K562 (cell line): ENCODE results near the gene USH2A. TPM values are rescaled to one million over a fixed set of nuclear protein-coding genes. Genes with fewer than 3 reads are reported as not detected.

Experiments
- ATAC-seq: fragments of 200-7000 bp; cut with Tn5 transposase; 3 replicates; pipeline ENCODE4 v1.9.1; 2020; ENCODE audit warnings: moderate library complexity
- BruUV-seq: library from RNA; stranded (reverse); fragments of 400-500 nt; replicated peaks from 2 replicates; lab custom pipeline; 2021; lab: Mats Ljungman, UMichigan
- CTCF ChIA-PET: fragments of 300-600 bp; formaldehyde crosslinking; extraction: SDS; loops from one replicate; lab custom pipeline; 2021; ENCODE audit warnings: low intra/inter-chr PET ratio; lab: Yijun Ruan, JAX
- POLR2A ChIA-PET: fragments of 300-600, 350-650 bp; sonication (Branson Sonifier 250); formaldehyde crosslinking; extraction: SDS; loops from one replicate; lab custom pipeline; 2021; ENCODE audit warnings: antibody characterized with exemption, inconsistent platforms; lab: Yijun Ruan, JAX
- DNase-seq, 4 experiments: peaks; one replicate each; pipeline versions ENCODE4 v3.0.0 to v3.0.0-alpha.2; 2011 to 2018; ENCODE audit warnings: low spot score in 3 of 4, mixed read lengths in 3 of 4; ENCODE audit errors: extremely low read depth in 1 of 4
- FAIRE-seq: peaks from 2 replicates; lab custom pipeline; 2011; peaks lifted over from hg19 to GRCh38; lab: Jason Lieb, UNC
- H2AFZ ChIP-seq: 2 replicates; pipeline ENCODE4 v1.6.0; 2011; ENCODE audit warnings: low read depth, low read length, control low read depth, inconsistent platforms
- H3K27ac ChIP-seq: fragments of 200-600 bp; 3 replicates; pipeline ENCODE4 v1.8.0; 2011; ENCODE audit warnings: low read depth, mild to moderate bottlenecking, control low read depth, inconsistent platforms, low read length, moderate library complexity, mixed read lengths; ENCODE audit errors: extremely low read depth
- H3K27me3 ChIP-seq, 2 experiments: fragments of 300-600 bp in 1 of 2; 2 replicates in 1 of 2; 3 replicates in 1 of 2; pipeline versions ENCODE4 v1.6.0 to v1.8.0; 2011; ENCODE audit warnings: inconsistent platforms in 2 of 2, low read length in 2 of 2, mild to moderate bottlenecking in 1 of 2, mixed read lengths in 1 of 2, moderate library complexity in 1 of 2; ENCODE audit not compliant: control insufficient read depth in 2 of 2, insufficient read depth in 2 of 2
- H3K36me3 ChIP-seq: fragments of 300-600 bp; 3 replicates; pipeline ENCODE4 v1.8.0; 2011; ENCODE audit warnings: mild to moderate bottlenecking, low read length, inconsistent platforms; ENCODE audit not compliant: control insufficient read depth, insufficient read depth
- H3K4me1 ChIP-seq, 2 experiments: fragments of 200-600 bp in 1 of 2; replicated peaks in 1 of 2; 2 replicates in 1 of 2; 3 replicates in 1 of 2; pipeline versions ENCODE4 v1.5.1 to v1.8.0; 2011; ENCODE audit warnings: inconsistent platforms in 2 of 2, low read length in 2 of 2, mild to moderate bottlenecking in 1 of 2, mixed read lengths in 1 of 2, moderate library complexity in 1 of 2; ENCODE audit not compliant: control insufficient read depth in 2 of 2, insufficient read depth in 2 of 2
- H3K4me2 ChIP-seq: 2 replicates; pipeline ENCODE4 v1.6.1; 2011; ENCODE audit warnings: low read length, control low read depth, inconsistent platforms, mixed read lengths; ENCODE audit not compliant: insufficient read depth
- H3K4me3 ChIP-seq: fragments of 200-600 bp; sonication (generic), shearing (Covaris generic); 2 replicates; pipeline ENCODE4 v1.5.1; 2016; ENCODE audit warnings: control low read depth, inconsistent platforms
- H3K79me2 ChIP-seq: fragments of 200-600 bp; 3 replicates; pipeline ENCODE4 v1.8.0; 2011; ENCODE audit warnings: low read length, inconsistent platforms; ENCODE audit not compliant: control insufficient read depth, insufficient read depth
- H3K9ac ChIP-seq, 2 experiments: 2 replicates each; pipeline versions ENCODE4 v1.6.0 to v1.6.1; 2011; ENCODE audit warnings: low read depth in 2 of 2, low read length in 2 of 2, control low read depth in 1 of 2, inconsistent platforms in 1 of 2, mild to moderate bottlenecking in 1 of 2, mixed read lengths in 1 of 2; ENCODE audit not compliant: insufficient read depth in 1 of 2
- H3K9me1 ChIP-seq: one replicate; pipeline ENCODE4 v1.6.0; 2011; ENCODE audit warnings: inconsistent platforms, mild to moderate bottlenecking, low read length, moderate library complexity; ENCODE audit not compliant: control insufficient read depth, insufficient read depth
- H3K9me3 ChIP-seq: replicated peaks from 2 replicates; pipeline ENCODE4 v1.5.1; 2011; ENCODE audit warnings: low read depth, low read length, inconsistent platforms; ENCODE audit not compliant: control insufficient read depth, insufficient read depth
- H4K20me1 ChIP-seq: replicated peaks from 2 replicates; pipeline ENCODE4 v1.6.1; 2011; ENCODE audit warnings: low read length, inconsistent platforms, mixed read lengths; ENCODE audit not compliant: control insufficient read depth, insufficient read depth
- ADNP ChIP-seq: fragments of 200-800 bp; sonication (Bioruptor generic); IDR thresholded peaks from 2 replicates; pipeline ENCODE4 v1.6.1; 2016; ENCODE audit warnings: missing genetic modification characterization, missing compliant biosample characterization
- CCAR2 ChIP-seq: fragments of 200-400 bp; formaldehyde crosslinking; IDR thresholded peaks from 2 replicates; pipeline ENCODE4 v1.6.1; 2017; ENCODE audit warnings: mild to moderate bottlenecking, low read depth, low read length
- FOXA1 ChIP-seq: fragments of 450-650 bp; IDR thresholded peaks from 2 replicates; pipeline ENCODE4 v1.6.1; 2016; ENCODE audit warnings: mild to moderate bottlenecking, borderline replicate concordance
- GATAD2B ChIP-seq: fragments of 450-650 bp; IDR thresholded peaks from 2 replicates; pipeline ENCODE4 v1.6.1; 2017; ENCODE audit warnings: mild to moderate bottlenecking, borderline replicate concordance
- STAG1 ChIP-seq: sonication (generic); formaldehyde crosslinking; IDR thresholded peaks from 2 replicates; pipeline ENCODE4 v1.5.0; 2020; ENCODE audit warnings: missing genetic modification reagents, borderline replicate concordance
- TCF7 ChIP-seq: sonication (generic); IDR thresholded peaks from 2 replicates; pipeline ENCODE4 v1.6.1; 2016; ENCODE audit warnings: antibody characterized with exemption, borderline replicate concordance
- WHSC1 ChIP-seq: IDR thresholded peaks from one replicate; pipeline ENCODE4 v1.6.1; 2012; ENCODE audit warnings: low read length, control low read depth, inconsistent platforms
- ZNF507 ChIP-seq: conservative IDR thresholded peaks from 2 replicates; pipeline ENCODE4 v1.6.1; 2017; ENCODE audit warnings: missing genetic modification characterization, missing compliant biosample characterization
- WGBS: fragments of 100-300 bp; shearing (Covaris generic); methylation state at CpG from one replicate; pipeline ENCODE4 v1.1.6; 2016; ENCODE audit warnings: low coverage, mixed read lengths; ENCODE audit not compliant: insufficient coverage; ENCODE audit errors: missing lambda C conversion rate; 5-methylcytosine and 5-hydroxymethylcytosine counted together
- in situ Hi-C: fragments of 300-500 bp; cut with MboI; formaldehyde crosslinking; loops from 4 replicates; pipeline ENCODE4 v1.15.0; 2018; ENCODE audit warnings: inconsistent platforms, mixed read lengths
- intact Hi-C: fragments of 100-400 bp; cut with micrococcal nuclease; formaldehyde crosslinking; loops from 2 replicates; pipeline ENCODE4 v1.14.2; 2022
- polyA plus RNA-seq, 8 experiments: library from polyadenylated mRNA; depleted of rRNA in 4 of 8; stranded (reverse) in 5 of 8; unstranded in 3 of 8; fragments of >200 nt; fragmentation: Nextera tagmentation in 2 of 8; fragmentation: Illumina TruSeq in 1 of 8; extraction: Ambion mirVana in 2 of 8; extraction: Trizol in 1 of 8; gene quantifications; 2 replicates each; pipeline versions ENCODE4 v1.2.1 to v1.2.3, GENCODE V29; 2011 to 2014; ENCODE audit warnings: inconsistent platforms in 1 of 8, missing spikeins in 1 of 8
- total RNA-seq, 7 experiments: library from RNA; depleted of rRNA in 6 of 7; stranded (reverse); fragments of >200 nt in 6 of 7; fragmentation: Illumina TruSeq in 2 of 7; extraction: Trizol in 2 of 7; gene quantifications; 2 replicates each; pipeline versions ENCODE4 v1.2.1 to v1.2.3, GENCODE V29; 2011 to 2021; ENCODE audit warnings: low replicate concordance in 1 of 7
- TF ChIP-seq, protein P1 (sequence below): sonication (generic); formaldehyde crosslinking; IDR thresholded peaks from 2 replicates; pipeline ENCODE4 v1.8.1; 2023; ENCODE audit warnings: mild to moderate bottlenecking, missing genetic modification reagents

USH2A gene
- total and polyA plus RNA-seq, 9 of the 15 experiments (the other 6 are each of a cell fraction or from before 2014, with no cell fraction given): under 0.01 TPM; not detected in 7

DNA sequence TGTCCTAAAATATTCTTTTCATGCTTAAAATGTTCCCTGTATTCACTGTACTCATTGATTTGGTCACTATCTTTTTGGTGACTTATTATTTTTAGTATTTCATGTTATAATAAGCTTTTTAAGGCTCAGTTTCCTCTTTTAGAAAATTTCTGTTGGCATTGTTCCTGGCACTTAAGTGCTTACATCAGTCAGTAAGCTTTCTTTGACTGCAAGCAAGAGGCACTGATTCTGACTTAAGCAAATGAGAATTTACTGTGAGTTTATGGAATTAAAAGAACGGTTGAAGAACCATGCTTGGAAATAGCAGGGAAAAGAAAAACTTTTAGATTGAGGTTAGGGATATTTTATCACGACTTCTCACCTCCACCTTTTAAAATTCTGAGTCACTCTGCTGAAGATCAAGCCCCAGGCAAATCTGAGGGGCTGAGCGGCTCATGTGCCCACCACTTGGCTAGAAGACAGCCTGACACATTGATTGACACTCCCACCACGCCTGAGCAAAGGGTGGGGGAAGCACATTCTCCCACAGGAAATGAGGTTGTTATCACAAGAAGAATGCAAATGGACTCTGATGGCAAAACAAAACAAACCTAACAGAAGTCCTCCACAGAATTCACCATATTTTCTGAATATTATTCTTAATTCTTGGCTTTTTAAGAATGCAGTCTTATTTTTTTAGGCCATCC is 753.3 kb downstream of the USH2A start (continued):
- TF ChIP-seq, protein P1, sequence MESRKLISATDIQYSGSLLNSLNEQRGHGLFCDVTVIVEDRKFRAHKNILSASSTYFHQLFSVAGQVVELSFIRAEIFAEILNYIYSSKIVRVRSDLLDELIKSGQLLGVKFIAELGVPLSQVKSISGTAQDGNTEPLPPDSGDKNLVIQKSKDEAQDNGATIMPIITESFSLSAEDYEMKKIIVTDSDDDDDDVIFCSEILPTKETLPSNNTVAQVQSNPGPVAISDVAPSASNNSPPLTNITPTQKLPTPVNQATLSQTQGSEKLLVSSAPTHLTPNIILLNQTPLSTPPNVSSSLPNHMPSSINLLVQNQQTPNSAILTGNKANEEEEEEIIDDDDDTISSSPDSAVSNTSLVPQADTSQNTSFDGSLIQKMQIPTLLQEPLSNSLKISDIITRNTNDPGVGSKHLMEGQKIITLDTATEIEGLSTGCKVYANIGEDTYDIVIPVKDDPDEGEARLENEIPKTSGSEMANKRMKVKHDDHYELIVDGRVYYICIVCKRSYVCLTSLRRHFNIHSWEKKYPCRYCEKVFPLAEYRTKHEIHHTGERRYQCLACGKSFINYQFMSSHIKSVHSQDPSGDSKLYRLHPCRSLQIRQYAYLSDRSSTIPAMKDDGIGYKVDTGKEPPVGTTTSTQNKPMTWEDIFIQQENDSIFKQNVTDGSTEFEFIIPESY (CRISPR knock-in tag): no peak

DNA sequence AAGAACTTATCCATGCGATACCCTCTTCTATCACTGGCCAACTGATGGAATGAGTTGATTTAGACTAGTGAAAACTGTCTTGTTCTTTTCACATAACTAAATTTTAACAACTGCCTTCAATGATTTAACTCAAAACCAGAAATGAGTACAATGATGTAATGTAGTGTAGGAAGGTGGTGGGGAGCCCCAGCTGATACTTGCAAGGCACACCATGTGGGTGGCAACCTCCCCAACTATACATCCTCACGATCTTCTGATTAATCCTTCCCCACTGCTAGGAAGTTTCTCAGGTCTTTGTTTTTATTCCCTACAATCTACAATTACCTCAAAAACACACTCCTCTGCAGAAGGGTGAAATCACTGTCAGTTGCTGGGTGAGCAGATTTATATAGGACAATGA is 755.5 kb downstream of the USH2A start:
- DNase-seq (no peak), ATAC-seq (no peak), FAIRE-seq (no peak)
- Histone ChIP-seq H3K27ac (no peak overlapping the region), H2AFZ (no peak overlapping the region), H3K36me3 (no peaks in the 10 kb centered on the region), H3K4me2 (no peak overlapping the region), H3K9me1 (no peaks in the 10 kb centered on the region), H4K20me1 (no peaks in the 10 kb centered on the region), H3K4me1 (no peaks in the 10 kb centered on the region), H3K79me2 (no peaks in the 10 kb centered on the region), H3K9ac (no peak overlapping the region), H3K9me3 (no peaks in the 10 kb centered on the region), H3K4me3 (no peak overlapping the region), H3K27me3 (no peaks in the 10 kb centered on the region)
- in situ Hi-C loops: no loop called here
- WGBS: 0% methylated on average over 2 of the region's 2 CpGs
- ChIA-PET CTCF (no interaction called here), POLR2A (no interaction called here)
- no TSS peak for BruUV-seq
- TF ChIP-seq TCF7 (no peak), CCAR2 (no peak), ADNP (tag) (no peak), GATAD2B (no peak), ZNF507 (tag) (no peak), WHSC1 (no peak), STAG1 (CRISPR knock-in tag) (no peak), FOXA1 (no peak)
- intact Hi-C loops: loop anchor here (10.0 kb wide), 1 partner anchor 63 kb away; no protein-coding TSS in a partner anchor
